ENCODE measurements around the gene TBXA2R.
"Not testable (repeated sequence)": the region's sequence is repeated elsewhere in the genome, so short reads cannot be mapped to it uniquely, and the experiment has no call there.

Gene TBXA2R

DNA sequence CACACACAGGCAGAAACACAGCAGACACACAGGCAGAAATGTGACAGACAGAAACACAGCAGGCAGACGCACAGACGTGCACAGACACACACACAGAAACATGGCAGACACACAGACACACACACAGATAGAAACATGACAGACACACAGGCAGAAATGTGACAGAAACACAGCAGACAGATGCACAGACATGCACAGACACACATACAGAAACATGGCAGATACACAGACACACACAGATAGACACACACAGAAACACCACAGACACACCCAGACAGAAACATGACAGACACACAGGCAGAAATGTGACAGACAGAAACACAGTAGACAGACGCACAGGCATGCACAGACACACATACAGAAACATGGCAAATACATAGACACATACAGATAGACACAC lies 1.3 kb downstream of the TBXA2R start:
- DNase-seq (ENCODE audit: low read depth, low spot score): no peak

- DNase-seq (ENCODE audit: low read depth, low spot score): no peak
Observed at GRCh38 chr19:3604987-3605343, 1.7 kb downstream of the TBXA2R start.

GRCh38 chr19:3604227-3604986 lies 2.3 kb downstream of the TBXA2R start:
- DNase-seq (ENCODE audit: low read depth, low spot score): no peak

DNA sequence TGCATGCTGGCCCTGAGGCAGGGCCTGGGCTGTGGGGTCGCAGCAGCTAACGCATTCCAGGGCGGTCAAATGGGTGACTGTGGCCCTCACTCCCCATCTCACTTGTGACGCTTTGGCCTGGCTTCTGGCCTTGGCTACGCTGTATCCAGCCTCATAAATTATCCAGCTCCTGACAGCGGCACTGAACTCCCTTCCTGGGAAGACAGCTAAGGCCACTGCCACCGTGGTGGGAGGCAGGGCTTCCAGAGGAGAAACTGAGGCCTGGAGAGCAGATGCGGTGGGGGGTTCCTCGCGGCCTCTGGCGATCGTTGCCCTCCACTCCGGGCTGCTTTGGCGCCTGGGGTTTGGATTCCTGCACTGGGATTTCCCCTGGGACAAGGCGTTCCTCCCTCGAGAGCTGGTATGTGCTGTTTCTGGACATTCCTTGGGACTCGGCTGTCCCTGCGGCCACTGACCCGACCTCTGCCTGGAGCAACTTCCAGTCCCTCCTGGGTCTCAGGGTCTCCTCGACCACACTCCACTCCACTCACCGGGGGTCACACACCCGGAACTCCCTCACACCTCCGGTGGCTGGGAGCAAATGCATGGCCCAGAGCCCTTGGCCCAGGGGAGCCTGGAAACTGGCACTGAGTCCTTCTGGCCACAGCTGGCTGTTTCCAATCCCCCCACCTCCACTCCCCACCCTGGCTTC lies 3.4 kb downstream of the TBXA2R start:
- no peak for DNase-seq (ENCODE audit: low read depth, low spot score)

DNA sequence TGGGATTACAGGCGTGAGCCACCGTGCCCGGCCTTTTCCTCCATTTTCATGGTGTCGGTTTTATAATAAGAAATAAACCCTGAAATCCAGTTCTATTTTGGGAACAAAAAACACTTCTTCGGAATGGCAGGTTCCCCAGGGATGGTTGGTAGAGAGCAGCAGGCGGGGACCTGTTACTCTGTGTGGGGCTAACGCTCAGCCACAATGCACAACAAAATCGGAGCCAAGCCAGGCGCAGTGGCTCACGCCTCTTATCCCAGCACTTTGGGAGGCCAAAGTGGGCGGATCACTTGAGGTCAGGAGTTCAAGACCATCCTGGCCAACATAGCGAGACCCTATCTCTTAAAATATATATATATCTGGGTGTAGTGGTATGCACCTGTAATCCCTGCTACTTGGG lies 5.7 kb downstream of the TBXA2R start:
- DNase-seq (ENCODE audit: low read depth, low spot score): no peak

DNA sequence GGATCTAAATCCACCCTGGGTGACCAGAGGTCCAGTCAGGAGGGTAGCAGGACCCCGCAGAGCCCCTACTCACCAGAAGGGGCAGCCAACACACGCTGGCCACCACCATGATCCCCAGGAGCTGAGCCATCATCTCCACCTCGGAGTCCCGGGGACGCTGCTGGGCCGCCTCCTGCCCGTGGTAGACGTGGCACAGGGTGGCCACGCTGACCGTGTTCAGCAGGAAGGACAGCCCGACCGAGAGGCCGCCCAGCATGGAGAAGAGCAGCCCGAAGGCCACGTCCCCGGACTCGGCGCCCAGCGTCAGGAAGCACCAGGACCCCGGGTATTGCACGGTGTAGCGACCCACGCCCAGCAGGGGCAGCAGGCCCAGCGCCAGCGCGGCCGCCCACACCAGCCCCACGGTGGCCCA lies 6.9 kb downstream of the TBXA2R start:
- no peak for DNase-seq (ENCODE audit: low read depth, low spot score)

- no peak for DNase-seq (ENCODE audit: low read depth, low spot score)
Observed at GRCh38 chr19:3595521-3596061, 11.1 kb downstream of the TBXA2R start.

GRCh38 chr19:3593156-3593555 lies 13.5 kb downstream of the TBXA2R start:
- no peak for DNase-seq (ENCODE audit: low read depth, low spot score)

- no peak for DNase-seq (ENCODE audit: low read depth, low spot score)
Observed at GRCh38 chr19:3591876-3592613, 14.6 kb downstream of the TBXA2R start.

- no peak for DNase-seq (ENCODE audit: low read depth, low spot score)
Observed at GRCh38 chr19:3590991-3591659, 15.6 kb downstream of the TBXA2R start.

GRCh38 chr19:3589949-3590348 lies 16.7 kb downstream of the TBXA2R start:
- no peak for DNase-seq (ENCODE audit: low read depth, low spot score)

GRCh38 chr19:3589439-3589838 lies 17.2 kb downstream of the TBXA2R start:
- DNase-seq (ENCODE audit: low read depth, low spot score): no peak

DNA sequence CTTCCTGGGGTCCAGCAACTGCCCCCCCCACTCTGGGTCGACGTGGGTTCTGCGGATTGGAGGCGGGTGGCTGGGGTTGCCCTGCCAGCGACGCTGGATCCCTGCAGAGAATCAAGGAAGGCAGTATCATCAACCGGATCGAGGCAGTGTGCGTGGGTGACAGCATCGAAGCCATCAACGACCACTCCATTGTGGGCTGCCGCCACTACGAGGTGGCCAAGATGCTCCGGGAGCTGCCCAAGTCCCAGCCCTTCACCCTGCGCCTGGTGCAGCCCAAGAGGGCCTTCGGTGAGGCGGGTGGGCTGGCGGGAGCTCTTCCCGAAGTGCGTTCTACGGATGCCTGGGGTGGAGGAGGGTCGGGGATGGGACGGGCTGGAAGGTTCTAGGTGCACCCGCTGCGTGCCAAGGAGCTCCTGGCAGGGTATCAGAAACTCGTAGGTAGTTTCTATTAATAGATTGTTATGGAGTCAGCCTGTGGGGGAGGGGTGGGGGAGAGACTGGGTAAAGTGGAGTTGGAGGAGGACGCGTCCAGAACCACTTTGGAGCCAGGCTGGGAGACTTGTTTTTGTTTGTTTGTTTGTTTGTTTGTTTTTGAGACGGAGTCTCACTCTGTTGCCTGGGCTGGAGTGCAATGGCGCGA lies 19.8 kb downstream of the TBXA2R start:
- DNase-seq (ENCODE audit: low read depth, low spot score): no peak

DNA sequence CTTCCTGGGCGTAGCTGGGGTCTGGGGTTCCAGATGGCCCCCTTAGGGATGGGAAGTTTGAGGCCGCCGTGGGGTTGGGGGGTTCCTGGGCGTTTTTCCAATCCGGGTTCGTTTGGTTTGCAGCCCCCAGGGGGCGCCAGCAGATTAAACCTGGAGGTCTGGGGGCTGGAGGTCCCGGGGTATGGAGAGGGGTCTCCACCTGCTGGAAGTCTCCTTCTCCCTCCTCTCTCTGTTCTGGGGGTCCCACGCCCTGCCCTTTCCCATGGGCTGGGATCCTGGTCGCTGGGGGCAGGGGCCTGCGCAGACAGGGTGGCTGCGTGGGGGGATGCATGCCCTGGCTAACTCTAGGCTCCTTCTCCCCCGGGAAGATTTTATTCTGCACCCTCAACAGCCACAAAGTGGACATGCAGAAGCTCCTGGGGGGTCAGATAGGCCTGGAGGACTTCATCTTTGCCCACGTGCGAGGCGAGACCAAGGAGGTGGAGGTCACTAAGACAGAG lies 20.5 kb downstream of the TBXA2R start:
- DNase-seq (ENCODE audit: low read depth, low spot score): no peak

DNA sequence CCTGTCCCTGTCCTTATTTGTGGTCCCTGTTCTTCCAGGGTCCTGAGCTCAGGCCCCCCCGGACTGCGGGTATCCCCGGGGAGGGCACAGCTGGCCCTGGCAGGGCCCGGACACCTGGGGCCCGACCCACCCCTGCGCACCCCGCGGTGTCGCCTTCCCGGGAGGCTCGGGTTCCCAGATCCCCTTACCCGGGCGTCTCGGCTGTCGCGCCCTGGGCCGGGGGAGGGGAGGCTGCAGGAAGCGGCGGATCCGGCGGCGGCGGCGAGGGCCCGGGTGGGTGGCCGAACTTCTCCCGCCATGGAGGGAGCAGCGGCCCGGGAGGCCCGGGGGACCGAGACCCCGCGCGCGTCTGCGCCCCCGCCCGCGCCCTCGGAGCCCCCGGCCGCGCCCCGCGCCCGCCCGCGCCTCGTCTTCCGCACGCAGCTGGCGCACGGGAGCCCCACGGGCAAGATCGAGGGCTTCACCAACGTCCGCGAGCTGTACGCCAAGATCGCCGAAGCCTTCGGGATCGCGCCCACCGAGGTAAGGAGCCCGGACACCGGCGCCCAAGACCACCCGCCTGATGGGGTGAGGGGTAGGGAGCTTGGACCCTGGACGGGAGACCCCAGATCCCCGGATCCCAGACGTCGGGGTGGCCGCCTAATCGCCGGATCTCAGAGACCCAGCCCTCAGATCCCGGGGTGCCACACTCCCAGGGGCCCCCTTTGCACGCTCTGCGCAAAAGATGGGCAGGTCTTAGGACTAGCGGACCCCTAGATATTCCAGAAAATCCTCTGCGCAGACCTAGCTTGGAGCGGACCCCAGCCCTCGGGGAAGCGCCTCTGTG lies 21.2 kb downstream of the TBXA2R start, which contains the start of gene GIPC3:
Gene GIPC3 (plus strand): TSS at position 178 of the 826 bp plus-strand sequence. CDS start 120 bp downstream, at position 298.
- DNase-seq (ENCODE audit: low read depth, low spot score): no peak

DNA sequence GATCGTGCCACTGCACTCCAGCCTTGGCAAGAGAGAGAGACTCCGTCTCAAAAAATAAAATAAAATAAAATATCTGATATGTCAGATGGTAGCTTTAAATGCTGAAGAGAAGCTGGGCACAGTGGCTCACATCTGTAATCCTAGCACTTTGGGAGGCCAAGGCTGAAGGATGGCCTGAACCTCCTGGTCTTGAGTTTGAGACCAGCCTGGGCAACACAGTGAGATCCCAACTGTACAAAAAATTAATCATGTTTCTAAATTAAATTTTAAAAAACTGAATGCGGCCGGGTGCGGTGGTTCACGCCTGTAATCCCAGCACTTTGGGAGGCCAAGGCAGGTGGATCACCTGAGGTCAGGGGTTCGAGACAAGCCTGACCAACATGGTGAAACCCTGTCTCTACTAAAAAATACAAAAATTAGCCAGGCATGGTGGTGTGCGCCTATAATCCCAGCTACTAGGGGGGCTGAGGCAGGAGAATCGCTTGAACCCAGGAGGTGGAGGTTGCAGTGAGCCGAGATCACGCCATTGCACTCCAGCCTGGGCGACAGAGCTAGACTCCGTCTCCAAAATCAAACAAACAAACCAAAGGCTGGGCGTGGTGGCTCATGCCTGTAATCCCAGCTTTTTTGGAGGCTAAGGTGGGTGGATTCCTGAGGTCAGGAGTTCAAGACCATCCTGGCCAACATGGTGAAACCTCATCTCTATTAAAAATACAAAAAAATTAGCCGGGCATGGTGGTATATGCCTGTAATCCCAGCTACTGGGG lies 22.5 kb downstream of the TBXA2R start:
- not testable (repeated sequence) for DNase-seq (ENCODE audit: low read depth, low spot score)

DNA sequence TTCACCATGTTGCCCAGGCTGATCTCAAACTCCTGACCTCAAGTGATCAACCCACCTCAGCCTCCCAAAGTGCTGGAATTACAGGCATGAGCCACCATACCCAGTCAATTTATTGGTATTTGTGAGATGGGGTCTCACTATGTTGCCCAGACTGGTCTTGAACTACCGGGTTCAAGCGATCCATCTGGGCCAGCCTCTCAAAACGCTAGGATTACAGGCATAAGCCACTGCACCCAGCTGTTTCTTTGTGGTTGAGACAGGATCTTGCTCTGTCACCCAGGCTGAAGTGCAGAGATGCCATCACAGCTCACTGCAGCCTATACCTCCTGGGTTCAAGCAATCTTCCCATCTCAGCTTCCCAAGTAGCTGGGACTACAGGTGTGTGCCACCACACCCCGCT lies 24.9 kb downstream of the TBXA2R start:
- DNase-seq (ENCODE audit: low read depth, low spot score): not testable (repeated sequence)

- DNase-seq (ENCODE audit: low read depth, low spot score): no peak
Observed at GRCh38 chr19:3580156-3580934, 26.3 kb downstream of the TBXA2R start.

- DNase-seq (ENCODE audit: low read depth, low spot score): no peak
Observed at GRCh38 chr19:3578390-3578789, 28.3 kb downstream of the TBXA2R start.
